ENCODE data around the gene TRAM2. TPM values are rescaled to one million over a fixed set of nuclear protein-coding genes. Genes with fewer than 3 reads are reported as not detected.

Gene TRAM2
- total RNA-seq, 1 experiment from 2014 or later = 21.2 TPM

DNA sequence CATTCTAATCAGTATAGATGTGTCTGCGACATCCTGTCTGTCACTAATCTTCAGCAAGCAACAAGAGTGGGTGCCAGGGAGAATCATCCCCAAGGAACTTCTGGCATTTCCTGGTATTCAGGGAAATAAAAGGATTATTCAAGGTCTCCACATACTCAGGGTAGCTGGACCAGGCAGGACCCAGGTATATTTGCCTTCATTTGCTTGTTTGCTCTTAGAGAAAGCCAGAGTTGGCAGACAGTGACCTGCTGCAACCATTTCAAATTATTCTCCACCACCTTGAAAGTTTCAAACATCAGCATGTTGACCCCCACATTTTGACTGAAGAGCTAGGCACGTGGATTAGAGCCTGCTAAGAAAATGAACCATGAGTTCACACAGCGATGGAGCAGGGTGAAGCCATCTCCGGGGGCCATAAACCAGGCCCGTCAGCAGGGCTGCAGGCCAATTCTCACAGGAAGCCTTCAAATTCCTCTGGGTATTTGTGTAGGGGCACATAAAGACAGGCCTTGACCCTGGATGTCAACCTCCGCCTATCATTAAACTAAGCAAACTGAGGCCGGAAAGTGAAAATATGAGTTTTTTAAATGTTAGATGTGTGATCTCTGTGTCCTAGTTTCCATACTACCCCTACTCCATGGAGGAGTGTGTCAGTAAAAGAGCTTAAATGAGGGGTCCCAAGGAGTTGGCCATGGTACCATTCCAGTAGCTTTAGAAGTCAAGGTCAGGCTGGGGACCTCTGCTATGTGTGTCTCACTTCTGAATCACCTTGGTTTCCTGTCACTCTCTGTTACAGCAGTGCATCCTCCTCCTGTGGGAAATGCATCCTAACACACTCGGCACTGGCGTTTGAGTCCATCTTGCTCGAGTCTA is 32.9 kb downstream of the TRAM2 start:
- Histone ChIP-seq H3K9me3 (ENCODE audit: control insufficient read depth, low read depth, low read length) (no peaks in the 10 kb centered on the region), H2AFZ (ENCODE audit: low read length) (no peak overlapping the region), H3K23ac (ENCODE audit: insufficient read length, low read depth, low read length) (no peak overlapping the region), H3K79me2 (ENCODE audit: insufficient read depth, low read length) (peaks cover 10% of the 10 kb centered on the region; the same call in 1 of the 2 replicates), H2BK20ac (ENCODE audit: low read depth, low read length, poor library complexity, severe bottlenecking) (no peak overlapping the region), H2BK15ac (ENCODE audit: low read depth, low read length) (no peak overlapping the region), H2BK5ac (ENCODE audit: insufficient read length, low read length) (no peak overlapping the region), H2BK12ac (ENCODE audit: insufficient read length, low read depth, low read length) (no peak overlapping the region), H3T11ph (ENCODE audit: low read length) (no peak overlapping the region), H3K4ac (ENCODE audit: low read depth, low read length) (no peak overlapping the region), H3K18ac (ENCODE audit: insufficient read length, low read depth, low read length) (no peak overlapping the region), H2AK5ac (ENCODE audit: insufficient read length, low read length) (no peak overlapping the region), H4K5ac (ENCODE audit: insufficient read length, low read depth, low read length) (no peak overlapping the region), H3K4me2 (ENCODE audit: insufficient read depth, insufficient read length, low read length) (no peak overlapping the region), H4K91ac (ENCODE audit: insufficient read length, low read depth, low read length) (no peak overlapping the region), H3K27me3 (ENCODE audit: insufficient read depth, low read length) (no peaks in the 10 kb centered on the region), H3K9ac (ENCODE audit: extremely low read depth, insufficient read length, low read length) (no peak overlapping the region), H3K23me2 (ENCODE audit: insufficient read length, low read depth, low read length, poor library complexity, severe bottlenecking) (no peaks in the 10 kb centered on the region), H3K4me1 (ENCODE audit: insufficient read depth, low read length) (peaks cover 15% of the 10 kb centered on the region), H2BK120ac (ENCODE audit: low read depth, low read length, poor library complexity, severe bottlenecking) (no peak overlapping the region), H3K56ac (ENCODE audit: insufficient read length, low read depth, low read length) (no peak overlapping the region), H3K14ac (ENCODE audit: insufficient read depth, low read length) (no peak overlapping the region), H4K20me1 (ENCODE audit: control insufficient read depth, insufficient read depth, insufficient read length) (no peaks in the 10 kb centered on the region), H4K8ac (replicated peaks; ENCODE audit: insufficient read length, low read depth, low read length) (no peak overlapping the region), H3K27ac (ENCODE audit: insufficient read length, low read depth, low read length) (peak overlapping the region; percentile 11), H3K79me1 (ENCODE audit: insufficient read depth, low read depth, low read length, poor library complexity, severe bottlenecking) (no peaks in the 10 kb centered on the region)
- Mint-ChIP-seq H3K27ac (peak overlapping the region in 2 of 3 experiments; percentile 28 to 73; a peak in 4 of 7 replicates), H3K27me3 (ENCODE audit: low read depth) (no peaks in the 10 kb centered on the region), H3K9me3 (no peaks in the 10 kb centered on the region), H3K36me3 (ENCODE audit: insufficient read depth in 1 of 3, low read depth in 3 of 3) (no peaks in the 10 kb centered on the region), H3K4me1 (peaks cover 48 to 58% of the 10 kb centered on the region in 2 experiments), H3K4me3 (no peak overlapping the region)
- no peak for DNase-seq
- TF ChIP-seq CTCF (conservative IDR thresholded peaks at IDR 0.05) = no peak
- no CpG with 5 or more reads among the region's 10 CpGs for WGBS (ENCODE audit: extremely low coverage, insufficient read length, low lambda C conversion rate)

All from H9 (cell line).